ENCODE data around the gene SHMT2. TPM values are rescaled to one million over a fixed set of nuclear protein-coding genes. Genes with fewer than 3 reads are reported as not detected.

Gene SHMT2
- total and polyA plus RNA-seq, 2 donors (not counting 3 experiments of a cell fraction or from before 2014, with no cell fraction given): 155 to 243 TPM

DNA sequence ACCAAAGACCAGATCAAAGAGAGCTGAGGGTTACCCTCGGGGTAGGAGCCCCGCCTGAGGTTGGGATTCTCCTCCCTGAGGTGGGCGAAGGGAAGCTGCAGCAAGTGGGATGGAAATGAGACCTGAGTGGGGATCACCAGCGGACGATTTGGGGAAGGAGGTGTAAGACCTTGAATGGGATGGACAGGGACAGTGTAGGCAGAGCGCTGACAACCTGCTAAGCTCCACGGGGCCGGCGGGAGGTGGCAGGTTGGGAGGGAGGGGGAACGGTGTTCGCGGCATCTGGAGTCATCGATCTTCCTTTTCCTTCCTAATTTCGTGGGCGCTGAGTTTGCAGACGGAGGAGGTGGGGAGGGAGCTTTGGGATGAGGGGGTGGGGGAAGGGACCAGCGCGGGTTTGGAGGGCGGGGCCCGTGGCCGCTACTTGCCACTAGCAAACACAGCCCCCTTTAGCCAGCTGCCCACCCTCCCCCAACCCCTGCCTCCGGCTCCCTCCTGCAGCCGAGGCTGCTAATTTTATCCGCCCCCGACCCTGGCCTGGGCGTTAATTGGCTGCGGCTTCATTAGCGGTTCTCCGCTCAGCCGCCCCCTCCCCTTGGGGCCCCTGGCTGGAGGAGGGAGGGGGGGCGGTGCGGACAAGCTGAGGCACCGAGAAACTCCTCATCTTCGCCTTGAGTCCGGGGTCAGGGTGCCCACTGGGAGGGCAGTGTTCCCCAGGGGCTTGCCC is 2.8 kb upstream of the SHMT2 start:
- DNase-seq (ENCODE audit: low read depth, low spot score): no peak
- ChIA-PET POLR2A (interaction anchor here (0.7 kb wide), 1 partner anchor 11 kb away, joined by 4 read pairs; no protein-coding TSS in a partner anchor), CTCF (interaction anchor here (0.7 to 5.3 kb wide), 6 partner anchors 10 to 16 kb away, joined by 3 to 50 read pairs (median 6); a partner anchor contains a TSS)
- FAIRE-seq: no peak
- Histone ChIP-seq H3K4me1 (ENCODE audit: control insufficient read depth, extremely low read depth, insufficient read depth, low read length) (peaks cover 18% of the 10 kb centered on the region), H3K36me3 (ENCODE audit: control insufficient read depth in 2 of 2, extremely low read depth in 1 of 2, insufficient read depth in 2 of 2, low read length in 2 of 2) (peaks cover 0 to 4% of the 10 kb centered on the region in 2 experiments), H3K4me3 (replicated peaks in 1 of 3; ENCODE audit: insufficient read depth in 1 of 3, low read depth in 1 of 3, low read length in 3 of 3) (no peak overlapping the region), H4K20me1 (replicated peaks; ENCODE audit: control insufficient read depth, extremely low read depth, insufficient read depth, low read length) (no peaks in the 10 kb centered on the region), H3K9me3 (replicated peaks; ENCODE audit: control insufficient read depth, insufficient read depth, low read length) (no peaks in the 10 kb centered on the region), H3K9me1 (replicated peaks; ENCODE audit: control insufficient read depth, extremely low read depth, insufficient read depth, low read length) (no peaks in the 10 kb centered on the region), H3K79me2 (ENCODE audit: control insufficient read depth, insufficient read depth, low read length) (peaks cover 21% of the 10 kb centered on the region), H3K9ac (replicated peaks; ENCODE audit: extremely low read depth, insufficient read depth, low read length) (no peak overlapping the region), H2AFZ (ENCODE audit: low read depth, low read length) (no peak overlapping the region), H3K27me3 (ENCODE audit: control insufficient read depth in 2 of 2, insufficient read depth in 2 of 2, low read length in 2 of 2) (peaks cover 43 to 46% of the 10 kb centered on the region in 2 experiments), H3K27ac (ENCODE audit: insufficient read depth, low read depth, low read length) (no peak overlapping the region), H3K4me2 (ENCODE audit: insufficient read depth, low read length) (no peak overlapping the region)
- no TSS peak for BruUV-seq (replicated peaks)
- dilution Hi-C loops (cut with MboI; ENCODE audit: extremely low pct_ligation_motif_present, low sequenced_read_pairs): no loop called here
- no peak for TF ChIP-seq MYC (IDR thresholded peaks at IDR 0.05; ENCODE audit: low read depth, low read length)
- TF ChIP-seq EZH2 (IDR thresholded peaks at IDR 0.05; ENCODE audit: borderline replicate concordance, low read depth, low read length, severe bottlenecking): peak; percentile 69
- intact Hi-C loops (cut with micrococcal nuclease): no loop called here

DNA sequence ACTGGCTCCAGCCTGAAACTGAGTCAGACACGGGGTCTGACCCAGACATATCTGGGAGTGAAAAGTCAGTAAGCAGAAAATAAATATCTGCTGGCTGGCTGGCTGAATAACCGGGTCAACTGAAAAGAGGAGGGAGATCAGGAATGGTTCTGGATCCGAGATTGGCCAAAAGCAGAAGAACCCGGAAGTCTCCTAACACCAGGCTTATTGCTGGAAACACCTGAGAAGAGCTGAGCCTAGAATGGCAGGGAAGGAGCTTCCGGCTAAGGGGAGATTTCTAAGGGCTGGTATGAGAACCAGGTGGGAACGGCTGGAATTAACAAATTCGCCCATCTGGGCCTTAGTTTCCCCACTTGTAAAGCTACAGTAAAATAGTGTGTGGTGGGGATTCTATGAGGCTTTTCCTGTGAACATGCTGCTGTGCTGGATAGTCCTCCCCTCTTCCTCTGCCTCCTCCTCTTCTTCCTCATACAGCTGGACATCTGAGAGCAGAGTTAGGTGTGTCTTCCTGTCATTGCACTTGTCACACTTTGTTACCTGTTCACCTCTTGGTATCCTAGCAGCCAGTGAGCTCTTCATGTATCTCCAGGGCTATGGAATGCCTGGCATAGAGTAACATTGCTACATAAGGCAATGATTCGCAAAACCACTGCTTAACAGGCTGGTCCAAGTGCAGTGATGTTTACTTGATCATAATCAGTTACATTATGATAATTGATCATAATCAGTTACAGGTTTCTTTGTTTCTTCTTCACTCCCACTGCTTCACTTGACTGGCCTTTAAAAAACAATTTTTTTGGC is 2.0 kb upstream of the SHMT2 start:
- POLR2A ChIA-PET: no interaction called here
- peaks cover under 1 to 11% of the 10 kb centered on the region in 2 experiments for H3K36me3 ChIP-seq (ENCODE audit: control insufficient read depth in 2 of 2, extremely low read depth in 1 of 2, insufficient read depth in 2 of 2, low read length in 2 of 2)
- H3K9me1 ChIP-seq (replicated peaks; ENCODE audit: control insufficient read depth, extremely low read depth, insufficient read depth, low read length): no peaks in the 10 kb centered on the region
- CTCF ChIA-PET: interaction anchor here (0.7 to 5.3 kb wide), 4 partner anchors 11 to 14 kb away, joined by 3 to 50 read pairs (median 6); no protein-coding TSS in a partner anchor
- peaks cover 18% of the 10 kb centered on the region for H3K4me1 ChIP-seq (ENCODE audit: control insufficient read depth, extremely low read depth, insufficient read depth, low read length)
- no peaks in the 10 kb centered on the region for H4K20me1 ChIP-seq (replicated peaks; ENCODE audit: control insufficient read depth, extremely low read depth, insufficient read depth, low read length)
- FAIRE-seq (peak; percentile 33), DNase-seq (ENCODE audit: low read depth, low spot score) (no peak)
- no peak overlapping the region for H3K9ac ChIP-seq (replicated peaks; ENCODE audit: extremely low read depth, insufficient read depth, low read length)
- TF ChIP-seq POLR2A (IDR thresholded peaks at IDR 0.05; ENCODE audit: low read depth, low read length) (no peak), POLR2AphosphoS5 (IDR thresholded peaks at IDR 0.05; ENCODE audit: insufficient read depth, low read depth, low read length) (no peak), GATA2 (IDR thresholded peaks at IDR 0.05; ENCODE audit: insufficient read depth, insufficient read length, low read depth, low read length) (no peak), EZH2 (IDR thresholded peaks at IDR 0.05; ENCODE audit: borderline replicate concordance, low read depth, low read length, severe bottlenecking) (no peak), FOS (IDR thresholded peaks at IDR 0.05; ENCODE audit: borderline replicate concordance, insufficient read depth, low read length) (no peak), MYC (IDR thresholded peaks at IDR 0.05; ENCODE audit: low read depth, low read length) (no peak), JUN (IDR thresholded peaks at IDR 0.05; ENCODE audit: borderline replicate concordance, insufficient read depth, insufficient read length, low read depth) (no peak)
- TF ChIP-seq, protein P1, sequence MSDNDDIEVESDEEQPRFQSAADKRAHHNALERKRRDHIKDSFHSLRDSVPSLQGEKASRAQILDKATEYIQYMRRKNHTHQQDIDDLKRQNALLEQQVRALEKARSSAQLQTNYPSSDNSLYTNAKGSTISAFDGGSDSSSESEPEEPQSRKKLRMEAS (IDR thresholded peaks at IDR 0.05; ENCODE audit: insufficient read depth, insufficient read length): no peak
- TF ChIP-seq, protein P2, sequence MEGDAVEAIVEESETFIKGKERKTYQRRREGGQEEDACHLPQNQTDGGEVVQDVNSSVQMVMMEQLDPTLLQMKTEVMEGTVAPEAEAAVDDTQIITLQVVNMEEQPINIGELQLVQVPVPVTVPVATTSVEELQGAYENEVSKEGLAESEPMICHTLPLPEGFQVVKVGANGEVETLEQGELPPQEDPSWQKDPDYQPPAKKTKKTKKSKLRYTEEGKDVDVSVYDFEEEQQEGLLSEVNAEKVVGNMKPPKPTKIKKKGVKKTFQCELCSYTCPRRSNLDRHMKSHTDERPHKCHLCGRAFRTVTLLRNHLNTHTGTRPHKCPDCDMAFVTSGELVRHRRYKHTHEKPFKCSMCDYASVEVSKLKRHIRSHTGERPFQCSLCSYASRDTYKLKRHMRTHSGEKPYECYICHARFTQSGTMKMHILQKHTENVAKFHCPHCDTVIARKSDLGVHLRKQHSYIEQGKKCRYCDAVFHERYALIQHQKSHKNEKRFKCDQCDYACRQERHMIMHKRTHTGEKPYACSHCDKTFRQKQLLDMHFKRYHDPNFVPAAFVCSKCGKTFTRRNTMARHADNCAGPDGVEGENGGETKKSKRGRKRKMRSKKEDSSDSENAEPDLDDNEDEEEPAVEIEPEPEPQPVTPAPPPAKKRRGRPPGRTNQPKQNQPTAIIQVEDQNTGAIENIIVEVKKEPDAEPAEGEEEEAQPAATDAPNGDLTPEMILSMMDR (IDR thresholded peaks at IDR 0.05; ENCODE audit: extremely low read depth in 1 of 2, insufficient read depth in 1 of 2, low read depth in 1 of 2, low read length in 2 of 2): no peak
- no peak overlapping the region for H3K4me3 ChIP-seq (replicated peaks in 1 of 3; ENCODE audit: insufficient read depth in 1 of 3, low read depth in 1 of 3, low read length in 3 of 3)
- H3K79me2 ChIP-seq (ENCODE audit: control insufficient read depth, insufficient read depth, low read length): peaks cover 23% of the 10 kb centered on the region
- H3K9me3 ChIP-seq (replicated peaks; ENCODE audit: control insufficient read depth, insufficient read depth, low read length): no peaks in the 10 kb centered on the region
- no TSS peak for BruUV-seq (replicated peaks)
- dilution Hi-C loops (cut with MboI; ENCODE audit: extremely low pct_ligation_motif_present, low sequenced_read_pairs) (no loop called here), intact Hi-C loops (cut with micrococcal nuclease) (no loop called here)
- H3K27me3 ChIP-seq (ENCODE audit: control insufficient read depth in 2 of 2, insufficient read depth in 2 of 2, low read length in 2 of 2): peaks cover 35 to 39% of the 10 kb centered on the region in 2 experiments
- no peak overlapping the region for H2AFZ ChIP-seq (ENCODE audit: low read depth, low read length)
- H3K27ac ChIP-seq (ENCODE audit: insufficient read depth, low read depth, low read length): no peak overlapping the region
- no peak overlapping the region for H3K4me2 ChIP-seq (ENCODE audit: insufficient read depth, low read length)
